Measurements from ENCODE around the gene OPRD1.
"Not testable (repeated sequence)": the region's sequence is repeated elsewhere in the genome, so short reads cannot be mapped to it uniquely, and the experiment has no call there.

OPRD1 gene

DNA sequence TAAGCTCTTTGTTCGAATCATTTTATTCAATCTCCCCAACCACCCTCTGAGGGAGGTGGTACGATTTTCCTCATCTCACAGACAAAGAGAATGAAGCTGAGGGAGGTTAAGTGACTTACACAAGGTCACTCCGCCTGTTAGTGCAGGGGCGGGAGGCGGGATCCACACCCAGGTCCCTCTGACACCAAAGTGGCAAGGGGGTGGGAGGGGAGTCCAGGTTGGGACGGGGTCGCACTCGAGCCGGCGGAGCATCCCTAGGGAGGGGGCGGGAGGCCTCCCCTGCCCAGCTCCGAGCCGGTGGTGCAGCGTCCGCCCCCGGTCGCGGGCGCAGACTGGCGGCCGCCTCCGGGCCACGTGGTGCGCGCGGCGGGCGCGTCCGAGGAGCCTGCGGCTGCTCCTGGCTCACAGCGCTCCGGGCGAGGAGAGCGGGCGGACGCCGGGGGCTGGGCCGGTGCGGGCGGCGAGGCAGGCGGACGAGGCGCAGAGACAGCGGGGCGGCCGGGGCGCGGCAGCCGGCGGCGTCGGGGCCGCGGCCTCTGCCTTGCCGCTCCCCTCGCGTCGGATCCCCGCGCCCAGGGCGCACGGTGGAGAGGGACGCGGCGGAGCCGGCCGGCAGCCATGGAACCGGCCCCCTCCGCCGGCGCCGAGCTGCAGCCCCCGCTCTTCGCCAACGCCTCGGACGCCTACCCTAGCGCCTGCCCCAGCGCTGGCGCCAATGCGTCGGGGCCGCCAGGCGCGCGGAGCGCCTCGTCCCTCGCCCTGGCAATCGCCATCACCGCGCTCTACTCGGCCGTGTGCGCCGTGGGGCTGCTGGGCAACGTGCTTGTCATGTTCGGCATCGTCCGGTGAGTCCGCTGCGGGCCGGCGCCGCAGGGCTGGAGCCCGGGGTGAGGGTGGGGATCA lies at the start of gene OPRD1:
OPRD1 (plus strand) TSS at position 405 of the 903 bp plus-strand sequence; CDS start at position 619, 214 bp downstream.
- no peak for DNase-seq

DNA sequence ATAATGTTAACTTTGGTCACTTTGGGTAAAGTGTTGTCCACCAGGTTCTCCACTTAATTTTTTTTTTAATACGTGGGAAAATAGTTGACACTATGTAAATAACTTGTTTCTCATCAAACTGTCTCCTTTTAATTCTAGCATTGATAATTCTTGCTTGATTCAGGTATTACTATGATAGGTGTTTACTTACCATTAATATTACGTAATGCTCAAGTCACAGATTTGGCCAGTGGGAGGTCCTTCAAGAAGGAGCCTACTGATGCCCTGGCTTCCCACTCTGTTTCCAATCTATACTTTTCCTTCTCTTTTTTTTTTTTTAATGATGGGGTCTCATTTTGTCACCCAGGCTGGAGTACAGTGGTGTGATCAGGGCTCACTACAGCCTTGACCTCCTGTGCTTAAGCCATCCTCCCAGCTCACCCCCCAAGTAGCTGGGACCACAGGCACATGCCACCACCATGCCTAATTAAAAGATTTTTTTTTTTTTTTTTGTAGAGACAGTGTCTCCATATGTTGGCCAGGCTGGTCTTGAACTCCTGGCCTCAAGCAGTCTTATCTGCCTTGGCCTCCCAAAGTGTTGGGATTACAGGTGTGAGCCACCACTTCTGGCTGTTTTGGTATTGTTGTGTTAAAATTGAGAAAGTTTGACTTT lies 45.3 kb upstream of the OPRD1 start:
- no peak for DNase-seq

DNA sequence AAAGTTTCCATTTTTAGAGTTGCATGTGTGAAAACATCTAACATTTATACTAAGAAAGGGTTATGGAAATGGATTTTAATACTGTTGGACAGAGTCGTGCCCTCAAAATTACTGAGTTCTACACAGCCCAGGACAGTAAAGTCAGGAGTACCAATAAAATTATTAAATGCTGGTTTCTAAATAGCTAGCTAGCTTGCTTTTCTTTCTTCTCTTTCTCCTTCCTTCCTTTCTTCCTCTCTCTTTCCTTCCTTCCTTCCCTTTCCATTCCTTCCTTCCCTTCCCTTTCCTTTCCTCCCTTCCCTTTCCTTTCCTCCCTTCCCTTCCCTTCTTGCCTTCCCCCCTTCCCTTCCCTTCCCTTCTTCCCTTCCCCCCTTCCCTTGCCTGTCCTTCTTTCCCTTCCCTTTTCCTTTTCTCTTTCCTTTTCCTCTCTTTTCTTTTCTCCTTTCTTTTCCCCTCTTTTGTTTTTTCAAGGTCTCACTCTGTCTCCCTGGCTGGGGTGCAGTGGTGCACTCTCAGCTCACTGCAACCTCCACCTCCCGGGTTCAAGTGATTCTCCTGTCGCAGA lies 41.3 kb upstream of the OPRD1 start:
- no peak for DNase-seq

DNA sequence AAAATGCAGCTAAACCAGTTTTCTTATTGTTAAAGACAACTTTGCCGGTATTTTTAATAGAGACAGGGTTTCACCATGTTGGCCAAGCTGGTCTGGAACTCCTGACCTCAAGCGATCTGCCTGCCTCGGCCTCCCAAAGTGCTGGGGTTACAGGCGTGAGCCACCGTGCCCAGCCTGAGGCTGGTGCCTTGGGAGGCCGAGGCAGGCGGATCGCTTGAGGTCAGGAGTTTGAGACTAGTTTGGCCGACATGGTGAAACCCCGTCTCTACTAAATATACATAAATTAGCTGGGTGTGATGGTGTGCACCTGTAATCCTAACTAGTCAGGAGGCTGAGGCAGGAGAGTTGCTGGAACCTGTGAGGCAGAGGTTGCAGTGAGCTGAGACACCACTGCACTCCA lies 40.0 kb upstream of the OPRD1 start:
- not testable (repeated sequence) for DNase-seq

DNA sequence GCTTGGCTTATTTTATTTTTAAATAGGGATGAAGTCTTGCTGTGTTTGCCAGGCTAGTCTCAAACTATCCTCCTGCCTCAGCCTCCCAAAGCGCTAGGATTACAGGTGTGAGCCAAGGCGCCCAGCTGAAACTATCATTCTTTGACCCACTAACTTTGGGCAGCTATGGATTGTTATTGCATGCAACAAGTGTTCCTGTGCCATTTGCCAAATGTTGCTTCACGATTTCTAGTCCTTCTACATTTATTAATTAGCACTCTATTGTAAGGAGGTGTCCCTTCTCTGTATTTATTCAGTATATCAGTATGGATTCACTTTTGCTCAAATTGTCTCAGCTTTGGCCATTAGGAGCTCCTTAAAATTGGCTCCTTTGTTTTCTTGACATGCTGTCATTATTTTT lies 38.9 kb upstream of the OPRD1 start:
- no peak for DNase-seq

DNA sequence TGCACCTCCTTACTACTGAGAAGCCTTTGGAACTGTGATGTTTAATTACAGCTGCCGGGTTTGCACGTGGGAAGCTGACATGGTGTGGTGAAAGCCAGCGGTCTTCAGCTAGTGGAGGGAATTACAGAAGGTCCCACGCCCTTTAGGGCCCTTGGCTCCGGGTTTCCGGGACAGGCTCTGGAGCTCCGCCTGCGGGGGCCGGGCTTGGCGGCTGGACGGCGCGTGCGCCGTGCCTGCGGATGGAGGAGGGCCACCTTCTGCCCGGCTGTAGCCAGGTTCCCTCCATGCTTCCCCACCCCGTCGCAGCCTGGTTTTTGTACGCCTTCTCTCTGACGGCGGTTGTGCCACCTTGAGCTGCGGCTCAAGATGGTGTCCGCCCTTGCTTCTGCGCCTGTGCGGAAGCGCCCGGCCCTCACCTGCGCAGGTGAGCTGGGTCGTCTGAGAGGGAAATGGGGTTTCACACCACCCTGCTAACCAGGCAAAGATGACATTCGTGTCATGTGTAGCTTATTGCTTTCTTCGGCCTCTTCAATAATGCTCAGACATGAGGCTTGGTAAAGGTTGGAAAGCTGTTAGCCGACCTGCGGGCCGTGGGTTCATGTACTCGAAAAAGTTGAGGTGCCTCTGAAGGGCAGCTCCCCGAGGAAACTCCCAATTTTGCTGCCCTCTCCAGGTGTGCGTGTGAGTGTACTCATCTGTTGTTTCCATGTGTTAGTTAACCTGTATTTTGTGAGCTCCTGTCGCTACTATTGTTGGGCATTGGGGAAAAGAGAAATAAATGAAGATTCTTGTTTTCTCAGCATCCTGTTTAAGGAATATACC lies 36.6 kb upstream of the OPRD1 start:
- DNase-seq = peak; percentile 69

DNA sequence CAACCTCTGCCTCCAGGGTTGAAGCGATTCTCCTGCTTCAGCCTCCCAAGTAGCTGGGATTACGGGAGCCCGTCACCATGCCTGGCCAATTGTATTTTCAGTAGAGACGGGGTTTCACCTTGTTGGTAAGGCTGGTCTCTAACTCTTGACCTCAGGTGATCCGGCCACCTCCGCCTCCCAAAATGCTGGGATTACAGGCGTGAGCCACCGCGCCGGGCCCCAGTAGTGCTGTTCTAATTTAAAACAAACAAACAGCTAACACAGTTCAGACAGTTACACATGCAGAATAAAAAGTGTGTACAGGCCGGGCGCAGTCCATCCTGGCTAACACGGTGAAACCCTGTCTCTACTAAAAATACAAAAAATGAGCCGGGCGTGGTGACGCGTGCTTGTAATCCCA lies 35.6 kb upstream of the OPRD1 start:
- no peak for DNase-seq

DNA sequence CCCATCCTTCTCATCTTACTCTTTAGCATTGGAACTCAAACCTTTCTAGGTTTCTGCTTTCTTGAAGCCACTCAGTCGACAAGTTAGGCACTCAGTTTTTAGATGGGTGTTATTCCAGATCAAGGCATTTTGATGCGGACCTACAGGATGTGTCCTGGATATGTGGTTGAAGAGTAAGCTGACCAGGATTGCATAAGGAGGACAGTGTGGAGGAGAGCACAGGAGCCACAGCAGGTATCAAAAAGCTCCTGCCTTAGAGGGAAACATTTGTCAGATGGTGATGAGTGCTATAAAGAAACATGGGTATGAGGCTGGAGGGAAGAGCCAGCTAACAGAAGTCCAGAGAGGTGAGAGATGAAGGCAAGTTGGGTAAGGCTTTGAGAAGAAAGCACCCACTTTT lies 33.9 kb upstream of the OPRD1 start:
- no peak for DNase-seq

DNA sequence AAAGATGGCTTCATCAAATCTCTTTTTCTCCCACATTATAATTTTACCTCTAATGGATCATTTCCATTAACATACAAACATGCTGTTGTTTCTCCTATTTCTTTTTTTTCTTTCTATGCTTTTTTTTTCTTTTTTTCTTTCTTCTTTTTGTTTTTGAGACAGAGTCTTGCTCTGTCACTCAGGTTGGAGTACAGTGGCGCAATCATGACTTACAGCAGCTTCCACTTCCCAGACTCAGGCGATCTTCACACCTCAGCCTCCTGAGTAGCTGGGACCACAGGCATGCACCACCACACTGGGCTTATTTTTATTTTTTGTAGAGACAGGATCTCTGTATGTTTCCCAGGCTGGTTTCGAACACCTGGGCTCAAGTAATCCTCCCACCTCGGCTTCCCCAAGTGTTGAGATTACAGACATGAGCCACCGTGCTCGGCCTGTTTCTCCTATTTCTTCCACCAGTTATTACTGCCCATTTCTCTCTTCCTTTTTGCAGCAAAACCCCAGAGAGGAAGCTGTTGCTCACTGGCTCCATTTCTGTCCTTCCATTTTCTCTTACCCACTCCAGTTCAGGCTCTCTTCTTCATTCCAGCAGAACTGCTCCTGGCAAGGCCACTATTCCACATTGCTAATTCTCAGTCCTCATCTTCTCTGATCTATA lies 32.1 kb upstream of the OPRD1 start:
- DNase-seq = no peak

DNA sequence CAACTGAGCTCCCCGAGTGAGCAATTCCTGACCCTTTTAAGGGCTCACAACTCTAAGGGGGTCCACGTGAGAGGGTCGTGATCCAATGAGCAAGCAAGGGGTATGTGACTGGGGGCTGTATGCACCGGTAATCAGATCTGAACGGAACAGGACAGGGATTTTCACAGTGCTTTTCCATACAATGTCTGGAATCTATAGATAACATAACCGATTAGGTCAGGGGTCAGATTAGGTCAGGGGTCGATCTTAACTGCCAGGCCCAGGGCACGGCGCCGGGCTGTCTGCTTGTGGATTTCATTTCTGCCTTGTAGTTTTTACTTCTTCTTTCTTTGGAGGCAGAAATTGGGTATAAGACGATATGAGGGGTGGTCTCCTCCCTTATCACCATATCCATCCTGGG lies 30.7 kb upstream of the OPRD1 start:
- DNase-seq = no peak

DNA sequence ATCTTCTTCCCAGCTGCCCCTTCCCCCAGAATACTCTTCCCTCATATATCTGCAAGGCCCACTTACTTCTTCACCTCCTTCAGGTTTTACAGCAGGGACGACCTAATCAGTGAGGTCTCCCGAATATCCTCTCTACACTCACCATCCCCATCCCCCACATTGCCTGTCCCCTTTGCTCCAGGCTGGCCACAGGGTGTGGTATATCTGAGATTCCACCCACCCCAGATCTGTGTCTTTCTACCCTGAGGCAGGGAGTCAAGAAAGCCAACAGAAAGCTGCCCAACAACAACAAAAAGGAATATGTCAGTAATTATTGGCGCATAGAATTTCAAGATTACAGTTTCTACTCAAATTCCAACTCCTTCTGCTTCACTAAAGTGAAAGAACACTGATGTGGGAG lies 30.0 kb upstream of the OPRD1 start:
- DNase-seq = no peak

DNA sequence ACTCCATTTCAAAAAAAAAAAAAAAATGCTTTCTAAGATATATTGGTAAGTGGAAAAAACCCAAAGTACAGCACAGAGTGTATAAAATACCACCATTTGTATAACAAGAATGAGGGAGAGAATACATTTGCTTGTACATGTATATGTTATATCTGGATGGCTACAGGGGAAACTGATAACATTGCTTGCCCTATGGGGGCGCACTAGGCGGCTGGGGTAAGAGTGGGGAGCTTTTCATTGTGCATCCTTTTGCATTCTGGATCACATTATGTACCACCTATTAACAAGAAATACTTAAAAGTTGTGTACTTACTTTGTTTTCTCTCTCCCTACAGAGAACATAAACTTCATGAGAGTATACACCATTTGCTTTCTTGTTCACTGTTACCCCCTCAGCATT lies 28.6 kb upstream of the OPRD1 start:
- no peak for DNase-seq

DNA sequence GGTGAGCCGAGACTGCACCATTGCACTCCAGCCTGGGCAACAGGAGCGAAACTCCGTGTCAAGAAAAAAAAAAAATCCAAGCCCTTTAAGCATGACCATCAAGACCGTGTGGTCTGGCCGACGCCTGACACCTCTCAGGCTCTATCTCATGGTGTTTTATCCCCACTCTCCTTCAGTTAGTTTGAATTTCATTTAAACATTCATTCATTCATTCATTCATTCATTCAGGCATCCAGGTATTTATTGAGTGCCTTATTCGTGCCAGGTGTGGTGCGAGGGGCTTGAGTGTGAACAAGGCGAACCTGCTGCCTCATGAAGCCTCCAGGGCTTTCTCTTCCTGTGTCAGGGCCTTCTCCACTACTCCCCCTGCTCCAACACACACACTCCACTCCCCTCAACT lies 22.6 kb upstream of the OPRD1 start:
- no peak for DNase-seq

DNA sequence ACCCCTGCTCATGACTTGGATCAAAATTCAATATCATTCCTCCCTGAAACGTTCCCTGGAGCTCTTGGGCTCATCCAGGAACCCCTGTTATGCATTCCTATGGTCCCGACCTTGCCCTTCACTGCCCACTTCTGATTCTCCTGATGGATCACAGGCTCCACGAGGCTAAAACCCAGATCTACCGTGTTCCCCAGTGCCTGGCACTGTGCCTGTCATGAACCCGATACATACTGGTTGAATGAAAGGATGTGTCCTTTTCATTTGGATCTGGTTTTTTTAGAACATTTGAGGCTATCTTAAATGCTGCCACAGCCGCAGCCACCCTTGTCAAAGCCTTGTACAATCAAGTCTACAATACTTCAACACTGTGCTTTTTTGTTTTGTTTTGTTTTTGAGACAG lies 22.2 kb upstream of the OPRD1 start:
- DNase-seq = no peak

DNA sequence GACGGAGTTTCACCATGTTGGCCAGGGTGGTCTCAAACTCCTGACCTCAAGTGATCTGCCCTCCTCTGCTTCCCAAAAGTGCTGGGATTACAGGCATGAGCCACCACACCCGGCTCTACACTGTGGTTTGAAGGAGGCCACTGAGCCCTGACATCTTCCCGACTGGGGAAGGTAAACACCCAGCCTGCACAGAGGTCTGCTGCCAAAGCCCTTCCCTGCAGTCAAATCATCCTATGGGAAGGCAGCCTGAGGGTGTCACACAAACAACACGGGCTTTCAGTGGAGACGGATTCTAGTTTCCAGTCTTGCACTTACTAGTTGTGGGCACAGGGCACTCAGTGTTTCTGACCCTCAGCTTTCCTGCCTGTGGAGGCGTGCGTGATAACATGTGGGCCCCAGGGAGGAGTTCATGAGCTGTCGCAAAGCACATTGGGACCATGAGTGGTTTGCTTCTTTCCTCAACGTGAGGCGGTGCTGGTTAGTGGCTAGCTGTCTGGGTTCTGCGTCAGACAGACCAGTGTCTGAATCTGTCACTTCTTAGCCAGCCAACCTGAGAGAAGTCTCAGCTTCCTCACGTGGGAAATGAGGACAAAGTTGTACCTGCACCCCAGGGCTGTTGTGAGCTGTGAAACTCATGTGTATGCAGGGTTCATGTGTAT lies 21.5 kb upstream of the OPRD1 start:
- no peak for DNase-seq

DNA sequence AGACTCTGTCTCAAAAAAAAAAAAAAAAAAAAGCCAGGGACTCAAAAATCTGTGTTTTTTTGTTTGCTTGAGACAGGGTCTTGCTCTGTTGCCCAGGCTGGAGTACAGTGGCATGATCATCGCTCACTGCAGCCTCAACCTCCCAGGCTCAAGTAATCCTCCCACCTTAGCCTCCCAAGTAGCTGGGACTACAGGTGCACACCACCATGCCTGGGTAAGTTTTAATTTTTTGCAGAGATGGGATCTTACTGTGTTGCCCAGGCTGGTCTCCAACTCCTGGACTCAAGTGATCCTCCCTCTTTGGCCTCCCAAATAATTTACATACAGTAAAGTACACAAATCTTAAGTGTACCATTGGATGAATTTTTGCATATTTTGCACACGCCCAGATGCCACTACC lies 20.0 kb upstream of the OPRD1 start:
- DNase-seq = not testable (repeated sequence)

DNA sequence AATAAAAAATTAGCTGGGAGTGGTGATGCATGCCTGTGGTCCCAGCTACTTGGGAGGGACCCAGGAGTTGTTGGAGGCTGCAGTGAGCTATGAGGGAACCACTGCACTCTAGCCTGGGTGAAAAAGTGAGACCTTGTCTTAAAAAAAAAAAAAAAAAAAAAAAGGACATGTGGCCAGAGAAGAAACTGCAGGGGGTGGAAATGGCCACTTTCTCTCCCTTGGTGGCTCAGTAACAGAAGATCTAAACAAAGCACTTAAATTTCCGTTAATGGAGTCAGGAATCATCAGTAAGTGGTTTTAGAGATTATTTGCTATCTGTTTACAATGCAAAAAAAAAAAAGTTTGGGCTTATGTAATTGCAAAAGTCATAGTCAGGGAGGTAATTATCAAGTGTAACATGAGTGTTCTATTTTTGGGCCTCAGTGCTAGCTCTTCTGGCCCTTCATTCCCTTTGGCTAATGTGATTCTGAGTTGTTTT lies 19.3 kb upstream of the OPRD1 start:
- DNase-seq = no peak

DNA sequence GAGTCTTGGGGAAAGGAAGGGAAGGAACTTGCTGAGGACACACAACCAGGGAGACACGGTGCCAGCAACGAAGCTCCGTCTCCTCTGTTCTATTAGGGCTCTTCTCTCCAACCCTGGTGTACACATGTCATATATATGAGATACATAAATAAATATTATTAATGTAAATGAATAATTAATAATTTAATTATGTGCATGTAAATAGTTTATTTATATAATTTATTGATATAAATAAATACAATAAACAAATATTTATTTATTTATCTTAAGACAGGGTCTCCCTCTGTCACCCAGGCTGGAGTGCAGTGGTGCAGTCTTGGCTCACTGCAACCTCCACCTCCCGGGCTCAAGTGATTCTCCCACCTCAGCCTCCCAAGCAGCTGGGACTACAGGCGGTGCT lies 17.4 kb upstream of the OPRD1 start:
- DNase-seq = not testable (repeated sequence)

DNA sequence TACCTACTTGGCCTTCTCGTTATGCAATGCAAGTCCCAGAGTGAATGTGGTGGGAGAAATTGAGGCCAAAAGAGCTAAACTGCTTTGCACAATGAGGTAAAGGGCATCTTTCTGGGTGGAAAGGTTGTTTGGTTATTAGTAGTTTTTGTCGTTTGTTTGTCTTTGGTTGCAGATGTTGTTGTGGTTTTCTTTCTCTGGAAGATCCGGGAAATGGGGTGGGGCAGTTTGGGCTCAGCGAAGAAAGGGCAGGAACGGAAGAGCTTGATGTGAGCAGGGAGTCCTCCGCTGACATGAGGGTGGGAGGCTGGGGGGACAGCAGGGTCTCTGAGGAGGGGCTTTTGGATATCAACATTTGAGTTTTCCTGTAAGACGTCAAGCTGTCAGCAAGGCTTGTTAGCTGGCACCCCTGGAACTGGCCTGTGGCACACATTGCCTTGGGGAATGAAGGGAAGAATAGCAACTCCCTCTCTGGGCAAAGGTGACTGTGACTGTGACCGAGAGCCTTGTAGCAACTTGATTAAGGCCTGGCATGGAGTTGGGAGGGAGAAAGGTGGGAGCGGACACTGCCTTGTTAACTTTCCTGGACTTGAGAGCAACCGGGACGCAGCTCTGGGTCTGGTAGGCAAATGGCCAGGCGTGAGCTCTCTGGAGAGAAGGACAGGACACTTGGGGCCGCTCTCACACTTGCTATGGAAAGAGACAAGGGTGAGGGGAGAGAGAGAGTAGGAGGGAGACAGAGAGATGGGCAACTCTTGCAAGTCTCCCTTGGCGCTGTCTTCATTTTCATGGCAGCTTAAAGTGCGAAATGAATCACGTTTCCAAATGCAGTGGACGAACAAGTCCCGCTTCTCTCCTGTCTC lies 15.4 kb upstream of the OPRD1 start:
- no peak for DNase-seq

DNA sequence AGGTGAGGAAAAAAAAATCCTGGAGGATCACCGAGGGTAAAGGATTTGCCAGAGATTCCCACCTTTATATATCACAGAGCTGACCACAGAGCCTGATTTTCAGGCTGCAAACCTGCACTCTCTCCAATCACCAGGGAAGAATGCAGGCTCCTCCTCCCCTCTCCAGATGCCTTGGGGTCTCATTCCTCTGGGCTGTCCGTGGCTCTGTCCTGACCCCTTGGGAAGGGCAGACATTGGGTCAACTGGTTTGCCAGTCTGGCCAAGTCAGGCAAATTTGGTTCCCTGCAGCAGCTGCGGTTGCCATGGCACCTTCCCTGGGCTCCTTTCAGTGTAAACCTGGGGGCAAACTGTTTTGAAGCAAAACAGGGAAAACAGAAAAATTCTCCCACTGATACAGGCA lies 11.6 kb upstream of the OPRD1 start:
- no peak for DNase-seq

DNA sequence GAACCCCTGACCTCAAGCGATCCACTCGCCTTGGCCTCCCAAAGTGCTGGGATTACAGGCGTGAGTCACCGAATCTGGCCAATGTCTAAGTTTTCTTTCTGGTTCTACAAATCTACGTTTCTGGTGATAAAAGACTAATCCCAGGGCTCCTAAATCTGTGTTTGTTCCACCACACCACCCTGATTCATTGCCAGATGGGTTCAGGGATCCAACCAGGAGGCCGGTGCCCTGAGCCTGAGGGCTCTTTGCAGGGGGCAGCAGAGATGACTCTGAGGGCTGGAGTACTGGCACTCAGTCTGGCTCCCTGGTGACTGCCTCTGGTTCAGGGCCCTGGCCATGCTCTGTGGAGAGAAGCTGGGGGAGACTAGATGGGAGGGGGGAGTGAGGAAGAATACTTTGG lies 10.5 kb upstream of the OPRD1 start:
- no peak for DNase-seq
